AG20443 (cell line): ENCODE results near the gene PTK7.

ENCODE experiments used
- DNase-seq: peaks from one replicate; pipeline ENCODE4 v3.0.0; 2012; ENCODE audit warnings: low spot score, mixed read lengths

The PTK7 gene

DNA sequence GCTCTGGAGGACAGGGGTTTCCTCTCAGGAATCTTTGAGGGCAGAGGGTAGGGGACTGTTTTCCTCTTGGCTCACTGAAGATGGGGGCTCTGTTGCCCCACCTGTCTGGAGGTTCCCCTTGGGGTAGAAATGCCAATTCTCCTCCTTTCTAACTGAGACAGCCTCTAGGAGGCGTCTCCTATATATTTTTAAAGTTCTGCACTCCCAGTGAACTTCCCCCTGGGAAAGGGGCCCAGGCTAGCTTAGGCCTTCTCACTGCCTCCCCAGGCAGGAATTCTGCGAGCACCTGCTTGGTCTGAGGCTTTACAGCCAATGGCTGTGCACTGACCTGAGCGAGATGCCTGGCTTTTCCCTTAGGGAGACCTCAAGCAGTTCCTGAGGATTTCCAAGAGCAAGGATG is 70.1 kb downstream of the PTK7 start:
- no peak for DNase-seq

- no peak for DNase-seq
Observed at GRCh38 chr6:43146709-43147688, 70.9 kb downstream of the PTK7 start.

GRCh38 chr6:43147691-43148477 is 71.8 kb downstream of the PTK7 start:
- no peak for DNase-seq

DNA sequence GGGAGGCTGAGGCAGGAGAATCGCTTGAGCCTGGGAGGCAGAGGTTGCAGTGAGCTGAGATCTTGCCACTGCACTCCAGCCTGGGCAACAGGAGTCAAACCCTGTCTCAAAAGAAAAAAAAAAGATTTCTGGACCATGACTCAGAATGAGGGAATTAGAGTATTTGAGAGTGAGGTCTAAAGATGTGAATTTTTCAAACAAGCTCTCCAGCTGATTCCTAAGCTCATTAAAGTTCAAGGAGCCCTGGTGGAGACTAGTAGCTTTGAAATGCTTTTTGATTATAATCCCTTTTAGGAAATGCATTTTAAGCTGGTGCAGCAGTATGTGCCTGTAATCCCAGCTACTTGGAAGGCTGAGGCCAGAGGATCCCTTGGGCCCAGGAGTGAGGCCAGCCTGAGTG is 73.2 kb downstream of the PTK7 start:
- peak; percentile 55 for DNase-seq

DNA sequence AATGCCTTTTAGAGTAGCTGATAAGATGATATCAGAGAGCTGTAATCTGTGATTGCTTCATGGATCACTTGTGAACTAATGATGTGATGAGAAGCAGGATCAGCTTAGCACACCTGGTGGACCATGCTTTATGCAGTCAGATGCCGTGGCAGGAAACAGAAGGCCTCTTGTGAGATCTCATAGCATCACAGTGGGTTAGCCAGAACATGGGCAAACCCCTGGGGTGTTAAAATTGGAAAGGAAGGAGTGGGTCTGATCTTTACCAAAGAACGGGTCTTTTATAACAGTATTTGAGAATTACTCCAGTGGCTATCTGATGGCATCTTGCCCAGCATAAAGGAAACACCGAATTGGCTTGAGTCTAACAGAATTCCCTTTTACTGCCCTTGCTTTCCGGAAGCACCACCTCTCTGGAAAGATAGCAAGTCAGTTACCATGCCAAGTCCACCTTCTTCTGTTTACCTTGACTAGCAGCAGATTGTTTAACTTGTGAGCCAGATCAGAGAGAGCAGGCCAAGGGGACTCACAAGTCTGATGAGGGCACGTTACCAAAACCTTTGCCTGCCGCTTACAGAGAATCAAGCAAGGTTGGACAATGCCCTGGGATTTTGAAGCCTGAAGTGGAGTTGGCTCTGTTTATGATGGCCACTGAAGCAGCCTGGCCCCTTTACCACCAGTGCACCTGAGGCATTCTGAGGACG is 74.1 kb downstream of the PTK7 start:
- DNase-seq = no peak

GRCh38 chr6:43159599-43159998 is 83.5 kb downstream of the PTK7 start:
- no peak for DNase-seq

DNA sequence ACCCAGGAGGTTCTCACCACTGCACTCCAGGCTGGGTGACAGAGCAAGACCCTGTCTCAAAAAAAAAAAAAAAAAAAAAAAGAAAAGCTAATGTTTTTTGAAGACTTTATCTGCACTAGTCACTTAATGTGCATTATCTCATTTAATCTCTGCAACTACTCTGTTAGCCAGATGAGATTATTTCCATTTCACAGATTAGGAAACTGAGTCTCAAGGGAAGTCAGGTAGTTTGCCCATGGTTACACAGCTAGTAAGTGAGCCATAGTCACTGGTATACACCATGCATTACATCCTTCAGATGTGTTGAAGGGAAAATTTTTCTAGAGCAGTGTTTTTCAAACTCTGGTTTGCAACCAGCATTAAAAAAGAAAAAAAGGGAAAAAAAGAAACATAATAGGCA is 87.8 kb downstream of the PTK7 start:
- no peak for DNase-seq

GRCh38 chr6:43170417-43170930 is 94.4 kb downstream of the PTK7 start:
- peak; percentile 88 for DNase-seq

DNA sequence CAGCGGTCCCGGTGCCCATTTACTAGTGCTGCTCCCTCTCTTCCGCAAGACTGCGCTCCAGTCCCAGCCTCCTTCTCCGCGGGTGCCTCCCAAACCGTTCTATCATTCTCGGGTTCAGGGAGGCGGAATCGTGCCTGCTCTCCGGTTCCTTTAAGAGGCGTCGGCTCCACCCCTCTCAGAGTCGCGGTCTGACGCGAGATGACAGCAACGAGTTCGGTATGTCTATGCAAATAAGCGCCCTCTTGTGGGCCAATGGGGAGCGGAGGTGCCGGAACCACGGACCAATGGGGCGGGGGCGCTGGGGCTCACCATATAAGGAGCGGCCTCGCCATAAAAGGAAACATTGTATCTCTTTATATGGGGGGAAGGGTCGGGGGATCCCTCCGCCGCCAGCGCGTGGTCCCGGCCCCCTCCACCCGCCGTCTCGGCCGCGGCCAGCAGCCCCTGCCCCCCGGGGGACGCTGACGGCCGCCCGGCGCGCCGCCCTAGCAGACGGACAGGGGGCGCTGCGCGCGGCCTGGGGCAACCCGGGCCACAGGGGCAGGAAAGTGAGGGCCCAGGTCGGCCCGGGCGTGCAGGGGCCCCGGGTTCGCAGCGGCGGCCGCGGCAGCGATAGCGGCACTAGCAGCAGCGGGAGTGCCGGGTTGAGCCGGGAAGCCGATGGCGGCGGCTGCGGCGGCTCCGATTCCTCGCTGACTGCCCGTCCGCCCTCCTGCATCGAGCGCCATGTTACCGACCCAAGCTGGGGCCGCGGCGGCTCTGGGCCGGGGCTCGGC is 95.0 kb downstream of the PTK7 start, which contains the start of gene SRF:
TSS of gene SRF (plus strand) at position 339 of the 776 bp plus-strand sequence. CDS start at position 727, 388 bp downstream.
- peak; percentile 95 for DNase-seq

GRCh38 chr6:43171707-43172103 is 95.6 kb downstream of the PTK7 start:
- DNase-seq = no peak

DNA sequence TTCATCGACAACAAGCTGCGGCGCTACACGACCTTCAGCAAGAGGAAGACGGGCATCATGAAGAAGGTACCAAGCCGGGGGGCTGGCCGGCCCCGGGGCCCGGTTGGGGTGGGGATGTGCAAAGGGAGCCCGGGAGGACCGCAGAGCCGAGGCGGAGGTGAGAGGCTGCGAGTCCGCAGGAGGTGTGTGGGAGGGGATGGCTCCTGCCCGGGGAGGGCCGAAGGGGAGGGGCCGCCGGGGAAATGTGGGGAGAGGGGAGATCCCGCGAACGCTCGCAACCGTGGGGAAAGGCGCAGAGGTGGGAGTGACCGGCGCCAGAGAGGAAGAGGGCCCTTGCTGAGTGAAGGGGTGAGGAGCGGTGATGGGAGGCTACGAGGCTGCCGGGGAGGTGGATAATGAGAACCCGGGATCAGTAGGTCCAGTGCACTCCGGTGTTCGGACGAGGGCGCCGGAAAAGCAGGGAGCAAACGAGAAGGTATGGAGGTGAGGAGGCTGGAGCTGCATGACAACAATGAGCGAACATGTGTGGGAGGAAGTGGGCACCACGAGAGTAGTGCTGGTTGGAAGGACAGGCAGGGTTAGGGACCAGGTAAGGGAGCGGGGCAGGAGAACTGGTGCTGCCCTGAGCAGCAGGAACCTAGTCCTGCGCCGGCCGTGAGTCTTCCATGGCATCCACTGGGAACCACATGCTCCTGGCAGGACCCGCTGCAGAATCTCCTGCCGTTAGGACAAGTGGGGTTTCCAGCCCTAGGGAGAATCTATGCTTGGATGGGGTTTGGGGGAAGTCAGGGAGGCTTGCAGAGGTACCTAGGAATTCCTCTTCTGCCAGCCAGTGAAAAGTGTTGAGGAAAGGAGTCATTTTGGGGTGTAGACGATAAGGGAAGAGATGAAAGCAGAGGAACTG is 96.2 kb downstream of the PTK7 start:
- peak; percentile 25 for DNase-seq

DNA sequence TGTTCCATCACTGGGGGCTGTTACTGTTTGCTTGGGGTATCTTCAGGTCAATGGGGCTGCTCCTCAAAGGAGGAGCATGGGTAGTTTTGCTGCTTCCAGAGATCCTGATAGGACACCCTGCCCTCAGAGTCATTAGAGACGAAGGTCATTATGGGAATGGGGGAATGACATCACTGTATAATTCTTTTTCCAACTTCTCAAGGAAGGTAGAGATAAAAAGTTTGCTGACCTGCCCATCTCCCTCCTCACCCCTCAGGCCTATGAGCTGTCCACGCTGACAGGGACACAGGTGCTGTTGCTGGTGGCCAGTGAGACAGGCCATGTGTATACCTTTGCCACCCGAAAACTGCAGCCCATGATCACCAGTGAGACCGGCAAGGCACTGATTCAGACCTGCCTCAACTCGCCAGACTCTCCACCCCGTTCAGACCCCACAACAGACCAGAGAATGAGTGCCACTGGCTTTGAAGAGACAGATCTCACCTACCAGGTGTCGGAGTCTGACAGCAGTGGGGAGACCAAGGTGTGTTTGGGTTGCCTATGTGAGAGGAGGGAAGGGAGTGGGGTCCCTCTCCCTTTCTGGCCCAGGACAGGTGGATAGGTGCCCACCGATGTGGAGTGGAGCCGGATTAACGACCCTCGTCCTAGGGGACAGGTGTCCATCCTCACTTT is 97.6 kb downstream of the PTK7 start:
- no peak for DNase-seq

GRCh38 chr6:43174263-43175112 is 98.4 kb downstream of the PTK7 start:
- DNase-seq = peak; percentile 98

DNA sequence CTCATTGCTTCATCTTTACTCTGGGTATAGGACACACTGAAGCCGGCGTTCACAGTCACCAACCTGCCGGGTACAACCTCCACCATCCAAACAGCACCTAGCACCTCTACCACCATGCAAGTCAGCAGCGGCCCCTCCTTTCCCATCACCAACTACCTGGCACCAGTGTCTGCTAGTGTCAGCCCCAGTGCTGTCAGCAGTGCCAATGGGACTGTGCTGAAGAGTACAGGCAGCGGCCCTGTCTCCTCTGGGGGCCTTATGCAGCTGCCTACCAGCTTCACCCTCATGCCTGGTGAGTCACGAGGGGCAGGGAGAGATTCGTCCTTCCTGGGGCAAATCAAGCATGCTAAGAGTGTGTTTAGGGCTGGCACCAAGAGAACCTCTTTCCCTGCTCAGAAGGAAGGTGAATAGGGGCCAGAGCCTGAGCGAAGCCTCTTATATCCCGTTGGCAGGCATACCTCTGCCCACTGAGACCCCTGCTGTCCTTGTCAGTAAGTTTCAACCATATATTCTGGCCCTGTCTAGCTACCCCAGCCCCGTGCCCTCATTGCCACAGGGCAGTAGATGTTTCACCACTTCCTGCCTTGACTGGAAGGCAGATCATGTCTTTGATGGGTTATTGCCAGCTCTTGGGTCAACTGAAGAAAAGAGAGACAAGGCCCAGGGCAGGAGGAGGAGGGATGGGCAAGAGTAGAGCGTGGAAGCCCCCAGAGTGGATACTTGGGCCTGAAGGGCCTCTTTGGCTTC is 99.7 kb downstream of the PTK7 start:
- no peak for DNase-seq

- DNase-seq = no peak
Observed at GRCh38 chr6:43176423-43176786, 100.3 kb downstream of the PTK7 start.

DNA sequence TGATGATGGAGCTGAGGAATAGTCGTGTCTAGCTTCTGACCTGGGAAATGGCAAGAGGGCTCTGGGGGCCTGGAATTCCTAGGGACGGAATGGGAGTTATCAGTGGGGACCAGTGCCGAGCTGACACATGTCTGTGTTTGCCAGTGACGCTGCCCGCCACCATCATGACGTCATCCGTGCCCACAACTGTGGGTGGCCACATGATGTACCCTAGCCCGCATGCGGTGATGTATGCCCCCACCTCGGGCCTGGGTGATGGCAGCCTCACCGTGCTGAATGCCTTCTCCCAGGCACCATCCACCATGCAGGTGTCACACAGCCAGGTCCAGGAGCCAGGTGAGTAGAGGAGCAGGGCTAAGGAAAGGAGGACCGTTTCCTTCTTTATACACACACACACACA is 102.0 kb downstream of the PTK7 start:
- no peak for DNase-seq

GRCh38 chr6:43178951-43179830 is 103.1 kb downstream of the PTK7 start:
- no peak for DNase-seq
